Testis (tissue), 2 donors: ENCODE measurements around the gene EFNA1.

Experiments used
- CTCF ChIP-seq, 3 experiments: fragments of 450-650 bp in 2 of 3; fragments of 200-600 bp in 1 of 3; sonication (generic) in 1 of 3; IDR thresholded peaks; one replicate each; pipeline ENCODE4 v1.5.1; 2016 to 2019; ENCODE audit warnings: antibody characterized with exemption in 3 of 3, mild to moderate bottlenecking in 2 of 3, moderate library complexity in 1 of 3
- POLR2A ChIP-seq: fragments of 450-650 bp; IDR thresholded peaks from one replicate; pipeline ENCODE4 v1.6.1; 2017; ENCODE audit warnings: antibody characterized with exemption, mild to moderate bottlenecking, moderate library complexity

DNA sequence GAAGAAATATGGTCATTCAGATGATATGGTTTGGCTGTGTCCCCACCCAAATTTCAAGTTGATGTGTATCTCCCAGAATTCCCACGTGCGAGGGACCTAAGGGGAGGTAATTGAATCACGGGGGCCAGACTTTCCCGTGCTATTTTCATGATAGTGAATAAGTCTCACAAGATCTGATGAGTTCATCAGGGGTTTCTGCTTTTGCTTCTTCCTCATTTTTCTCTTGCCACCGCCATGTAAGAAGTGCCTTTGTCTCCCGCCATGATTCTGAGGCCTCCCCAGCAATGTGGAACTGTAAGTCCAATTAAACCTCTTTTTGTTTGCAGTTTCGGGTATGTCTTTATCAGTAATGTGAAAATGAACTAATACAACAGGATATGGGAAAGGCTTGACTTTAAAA lies 14.1 kb downstream of the EFNA1 start:
- TF ChIP-seq CTCF (IDR thresholded peaks at IDR 0.05) (no peak), POLR2A (no peak)
